Measurements from ENCODE around the gene MAGEB17.

DNA sequence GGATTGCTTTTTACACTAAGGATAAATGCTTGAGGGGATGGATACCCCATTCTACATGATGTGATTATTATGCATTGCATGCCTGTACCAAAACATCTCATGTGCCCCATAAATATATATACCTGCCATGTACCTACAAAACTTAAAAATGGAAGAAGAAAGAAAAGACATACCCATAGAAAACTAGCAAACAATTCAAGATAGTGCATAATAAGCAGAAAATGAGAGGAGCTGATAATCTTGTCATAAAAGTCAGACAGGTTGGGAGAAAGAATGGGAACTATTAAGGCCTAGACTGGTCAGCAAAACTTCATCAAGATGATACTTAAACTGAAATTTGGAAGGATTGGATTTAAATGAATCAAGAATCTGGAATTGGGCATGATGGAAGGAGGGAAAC, 21.6 kb upstream of the MAGEB17 start:
- TF ChIP-seq, protein P1, sequence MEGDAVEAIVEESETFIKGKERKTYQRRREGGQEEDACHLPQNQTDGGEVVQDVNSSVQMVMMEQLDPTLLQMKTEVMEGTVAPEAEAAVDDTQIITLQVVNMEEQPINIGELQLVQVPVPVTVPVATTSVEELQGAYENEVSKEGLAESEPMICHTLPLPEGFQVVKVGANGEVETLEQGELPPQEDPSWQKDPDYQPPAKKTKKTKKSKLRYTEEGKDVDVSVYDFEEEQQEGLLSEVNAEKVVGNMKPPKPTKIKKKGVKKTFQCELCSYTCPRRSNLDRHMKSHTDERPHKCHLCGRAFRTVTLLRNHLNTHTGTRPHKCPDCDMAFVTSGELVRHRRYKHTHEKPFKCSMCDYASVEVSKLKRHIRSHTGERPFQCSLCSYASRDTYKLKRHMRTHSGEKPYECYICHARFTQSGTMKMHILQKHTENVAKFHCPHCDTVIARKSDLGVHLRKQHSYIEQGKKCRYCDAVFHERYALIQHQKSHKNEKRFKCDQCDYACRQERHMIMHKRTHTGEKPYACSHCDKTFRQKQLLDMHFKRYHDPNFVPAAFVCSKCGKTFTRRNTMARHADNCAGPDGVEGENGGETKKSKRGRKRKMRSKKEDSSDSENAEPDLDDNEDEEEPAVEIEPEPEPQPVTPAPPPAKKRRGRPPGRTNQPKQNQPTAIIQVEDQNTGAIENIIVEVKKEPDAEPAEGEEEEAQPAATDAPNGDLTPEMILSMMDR (IDR thresholded peaks at IDR 0.05), result no peak
- no peak for TF ChIP-seq POLR2A (IDR thresholded peaks at IDR 0.05)

Measured in stomach (tissue), 4 donors.